GM19452 (cell line): ENCODE data around the gene COL6A2.
"Not testable (repeated sequence)": the region's sequence is repeated elsewhere in the genome, so short reads cannot be mapped to it uniquely, and the experiment has no call there.

Experiments
- ATAC-seq: cut with Tn5 transposase; IDR thresholded peaks from one replicate; pipeline ENCODE4 v1.9.1; 2021; ENCODE audit not compliant: unreplicated experiment

COL6A2 gene

GRCh38 chr21:46097336-46098293 is at the start of gene COL6A2:
Gene COL6A2, plus strand, starts transcription at chr21:46098112.
- no peak for ATAC-seq

GRCh38 chr21:46048926-46049889 is 48.7 kb upstream of the COL6A2 start:
- no peak for ATAC-seq

GRCh38 chr21:46049890-46050667 is 47.8 kb upstream of the COL6A2 start:
- no peak for ATAC-seq

- ATAC-seq: no peak
Measured at GRCh38 chr21:46050668-46051378, 47.1 kb upstream of the COL6A2 start.

- ATAC-seq: no peak
Measured at GRCh38 chr21:46051379-46051770, 46.5 kb upstream of the COL6A2 start.

GRCh38 chr21:46051821-46052675 is 45.9 kb upstream of the COL6A2 start:
- no peak for ATAC-seq

GRCh38 chr21:46052703-46053651 is 44.9 kb upstream of the COL6A2 start:
- ATAC-seq: no peak

GRCh38 chr21:46054031-46054430 is 43.9 kb upstream of the COL6A2 start:
- ATAC-seq: no peak

- ATAC-seq: no peak
Measured at GRCh38 chr21:46054451-46054881, 43.4 kb upstream of the COL6A2 start.

GRCh38 chr21:46055863-46056281 is 42.0 kb upstream of the COL6A2 start:
- no peak for ATAC-seq

- ATAC-seq: no peak
Measured at GRCh38 chr21:46056450-46056903, 41.4 kb upstream of the COL6A2 start.

GRCh38 chr21:46057111-46057709 is 40.7 kb upstream of the COL6A2 start:
- no peak for ATAC-seq

- no peak for ATAC-seq
Measured at GRCh38 chr21:46057710-46058241, 40.1 kb upstream of the COL6A2 start.

- no peak for ATAC-seq
Measured at GRCh38 chr21:46058431-46059145, 39.3 kb upstream of the COL6A2 start.

- ATAC-seq: no peak
Measured at GRCh38 chr21:46059195-46059594, 38.7 kb upstream of the COL6A2 start.

- not testable (repeated sequence) for ATAC-seq
Measured at GRCh38 chr21:46059711-46060455, 38.0 kb upstream of the COL6A2 start.
